ENCODE results near the gene SQOR. TPM values are rescaled to one million over a fixed set of nuclear protein-coding genes. Genes with fewer than 3 reads are reported as not detected.

Gene SQOR
- polyA plus RNA-seq, 1 donor = 51.2 TPM

DNA sequence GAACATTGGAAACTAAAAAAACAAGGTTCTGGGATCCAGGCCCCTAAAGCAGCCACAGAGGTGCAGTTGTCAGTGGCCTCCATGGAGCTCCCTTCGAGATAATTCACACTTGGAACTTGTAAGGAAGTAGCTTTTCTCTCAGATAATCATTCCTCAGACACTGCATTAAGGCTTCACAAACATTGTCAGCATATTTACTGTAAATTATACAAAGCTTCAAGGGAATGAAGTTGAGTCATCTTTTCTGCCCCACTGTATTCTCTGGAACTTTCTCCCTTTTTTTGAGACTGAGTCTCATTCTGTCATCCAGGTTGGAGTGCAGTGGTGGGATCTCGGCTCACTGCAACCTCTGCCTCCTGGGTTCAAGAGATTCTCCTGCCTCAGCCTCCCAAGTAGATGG is 40.5 kb upstream of the SQOR start:
- H3K36me3 ChIP-seq (ENCODE audit: control insufficient read depth, insufficient read depth, low read length) = peaks cover 25% of the 10 kb centered on the region
- peaks cover 3% of the 10 kb centered on the region for H3K4me1 ChIP-seq (ENCODE audit: control insufficient read depth, insufficient read depth, low read length)
- no peak overlapping the region for H3K27ac ChIP-seq (ENCODE audit: low read length)
- no peaks in the 10 kb centered on the region for H3K9me3 ChIP-seq (ENCODE audit: control insufficient read depth, low read depth, low read length)
- DNase-seq = no peak
- H3K4me3 ChIP-seq (ENCODE audit: low read length) = no peak overlapping the region
- no CpG with 5 or more reads among the region's 2 CpGs for WGBS (ENCODE audit: insufficient coverage, low lambda C conversion rate)
- no peaks in the 10 kb centered on the region for H3K27me3 ChIP-seq (ENCODE audit: control insufficient read depth, insufficient read depth, low read length)

DNA sequence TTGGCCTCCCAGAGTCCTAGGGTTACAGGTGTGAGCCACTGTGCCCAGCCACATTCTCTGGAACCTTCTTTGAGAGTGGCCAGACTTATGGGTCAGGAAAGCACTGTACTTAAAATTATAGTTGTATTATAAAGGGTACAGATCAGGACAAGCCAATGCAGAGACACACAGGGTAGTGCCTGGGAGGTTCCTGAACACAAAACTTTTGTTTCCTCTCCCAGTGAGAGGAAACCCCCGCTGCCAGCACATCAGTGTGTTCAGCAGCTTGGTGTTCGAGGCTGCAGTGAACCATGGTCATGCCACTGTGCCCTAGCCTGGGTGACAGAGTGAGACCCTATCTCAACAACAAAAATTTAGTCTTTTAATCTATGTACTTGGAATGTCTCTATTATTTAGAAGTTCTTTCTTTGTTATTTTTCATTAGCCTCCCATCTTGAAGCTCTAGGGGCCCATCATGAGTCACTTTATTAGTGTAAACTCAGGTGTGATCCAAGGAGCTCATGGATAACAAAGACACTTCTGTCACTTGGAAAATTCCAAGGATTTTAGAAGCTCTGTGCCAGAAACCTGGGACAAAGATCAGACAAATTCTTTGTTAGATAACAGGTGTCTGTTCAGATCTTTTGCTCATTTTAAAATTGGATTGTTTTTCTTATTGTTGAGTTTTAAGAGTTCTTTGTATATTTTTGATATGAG is 39.8 kb upstream of the SQOR start:
- H3K4me3 ChIP-seq (ENCODE audit: low read length) = no peak overlapping the region
- no peaks in the 10 kb centered on the region for H3K4me1 ChIP-seq (ENCODE audit: control insufficient read depth, insufficient read depth, low read length)
- no peaks in the 10 kb centered on the region for H3K9me3 ChIP-seq (ENCODE audit: control insufficient read depth, low read depth, low read length)
- no CpG with 5 or more reads among the region's 2 CpGs for WGBS (ENCODE audit: insufficient coverage, low lambda C conversion rate)
- no peak overlapping the region for H3K27ac ChIP-seq (ENCODE audit: low read length)
- H3K27me3 ChIP-seq (ENCODE audit: control insufficient read depth, insufficient read depth, low read length) = no peaks in the 10 kb centered on the region
- H3K36me3 ChIP-seq (ENCODE audit: control insufficient read depth, insufficient read depth, low read length) = peaks cover 25% of the 10 kb centered on the region
- no peak for DNase-seq

DNA sequence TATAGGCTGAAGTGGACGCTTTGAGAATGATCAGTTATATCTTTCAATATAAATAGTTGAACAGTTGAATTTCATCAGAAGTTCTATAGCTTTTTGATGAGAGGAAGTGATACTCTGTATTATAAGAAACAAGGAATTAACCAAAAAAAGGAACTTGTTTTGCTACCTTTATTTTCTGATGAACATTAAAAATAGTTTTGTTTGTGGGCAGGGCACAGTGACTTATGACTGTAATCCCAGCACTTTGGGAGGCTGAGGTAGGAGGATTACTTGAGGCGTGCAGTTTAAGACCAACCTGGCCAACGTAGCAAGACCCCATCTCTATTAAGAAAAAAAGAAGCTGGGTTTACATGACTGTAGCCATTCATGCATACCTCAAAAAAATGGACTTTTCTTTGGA is 30.9 kb upstream of the SQOR start:
- DNase-seq = no peak
- 100% methylated on average over 3 of the region's 3 CpGs for WGBS (ENCODE audit: insufficient coverage, low lambda C conversion rate)

DNA sequence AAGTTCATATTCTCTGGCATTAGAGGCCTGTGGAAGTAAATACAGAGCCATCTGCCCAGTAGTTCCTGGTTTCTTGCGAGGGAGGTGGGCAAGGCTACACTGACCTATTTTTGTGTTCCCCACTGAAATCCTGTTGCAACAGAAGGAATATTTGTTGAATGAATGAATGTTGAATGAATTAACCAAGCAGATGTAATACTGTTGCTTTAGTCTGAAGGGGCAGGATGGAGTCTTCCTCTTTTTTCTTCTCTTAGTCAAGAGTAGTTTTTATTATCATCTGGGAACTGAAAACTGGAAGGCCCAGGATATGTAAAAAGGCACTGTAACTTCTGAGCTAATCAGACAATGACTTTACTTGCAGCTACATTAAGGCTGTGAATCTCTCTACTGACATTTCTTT is 30.5 kb upstream of the SQOR start:
- no peaks in the 10 kb centered on the region for H3K4me1 ChIP-seq (ENCODE audit: control insufficient read depth, insufficient read depth, low read length)
- WGBS (ENCODE audit: insufficient coverage, low lambda C conversion rate) = no CpG with 5 or more reads among the region's 1 CpG
- H3K36me3 ChIP-seq (ENCODE audit: control insufficient read depth, insufficient read depth, low read length) = peaks cover 20% of the 10 kb centered on the region
- no peaks in the 10 kb centered on the region for H3K9me3 ChIP-seq (ENCODE audit: control insufficient read depth, low read depth, low read length)
- no peak overlapping the region for H3K4me3 ChIP-seq (ENCODE audit: low read length)
- H3K27me3 ChIP-seq (ENCODE audit: control insufficient read depth, insufficient read depth, low read length) = no peaks in the 10 kb centered on the region
- DNase-seq = no peak
- H3K27ac ChIP-seq (ENCODE audit: low read length) = no peak overlapping the region

More for the DNA sequence above, 30.9 kb upstream of the SQOR start:
- Histone ChIP-seq H3K9me3 (ENCODE audit: control insufficient read depth, low read depth, low read length) (no peaks in the 10 kb centered on the region), H3K4me1 (ENCODE audit: control insufficient read depth, insufficient read depth, low read length) (no peaks in the 10 kb centered on the region), H3K36me3 (ENCODE audit: control insufficient read depth, insufficient read depth, low read length) (peaks cover 17% of the 10 kb centered on the region), H3K27ac (ENCODE audit: low read length) (no peak overlapping the region), H3K27me3 (ENCODE audit: control insufficient read depth, insufficient read depth, low read length) (no peaks in the 10 kb centered on the region), H3K4me3 (ENCODE audit: low read length) (no peak overlapping the region)

DNA sequence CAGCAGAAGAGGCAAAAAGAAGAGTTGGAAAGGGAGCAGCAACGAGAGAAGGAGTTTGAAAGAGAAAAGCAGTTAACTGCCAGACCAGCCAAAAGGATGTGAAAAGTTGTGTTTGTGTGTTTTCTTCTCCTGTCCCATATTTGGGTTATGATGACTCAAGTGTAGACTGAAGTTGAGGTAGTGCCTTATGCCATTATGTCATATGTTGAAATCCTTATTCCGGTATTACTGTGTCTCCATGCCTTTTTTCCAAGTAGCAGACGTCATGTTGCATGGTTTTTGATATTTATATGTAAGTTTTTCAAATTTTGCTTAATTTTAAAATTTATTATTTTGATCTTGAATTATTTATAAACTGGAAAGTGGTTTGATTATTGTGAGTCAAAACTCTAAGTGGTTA is 28.4 kb upstream of the SQOR start:
- Histone ChIP-seq H3K4me3 (ENCODE audit: low read length) (no peak overlapping the region), H3K27me3 (ENCODE audit: control insufficient read depth, insufficient read depth, low read length) (no peaks in the 10 kb centered on the region), H3K4me1 (ENCODE audit: control insufficient read depth, insufficient read depth, low read length) (no peaks in the 10 kb centered on the region), H3K9me3 (ENCODE audit: control insufficient read depth, low read depth, low read length) (no peaks in the 10 kb centered on the region), H3K27ac (ENCODE audit: low read length) (no peak overlapping the region), H3K36me3 (ENCODE audit: control insufficient read depth, insufficient read depth, low read length) (peaks cover 20% of the 10 kb centered on the region)
- no peak for DNase-seq
- WGBS (ENCODE audit: insufficient coverage, low lambda C conversion rate) = 100% methylated on average over 1 of the region's 3 CpGs

DNA sequence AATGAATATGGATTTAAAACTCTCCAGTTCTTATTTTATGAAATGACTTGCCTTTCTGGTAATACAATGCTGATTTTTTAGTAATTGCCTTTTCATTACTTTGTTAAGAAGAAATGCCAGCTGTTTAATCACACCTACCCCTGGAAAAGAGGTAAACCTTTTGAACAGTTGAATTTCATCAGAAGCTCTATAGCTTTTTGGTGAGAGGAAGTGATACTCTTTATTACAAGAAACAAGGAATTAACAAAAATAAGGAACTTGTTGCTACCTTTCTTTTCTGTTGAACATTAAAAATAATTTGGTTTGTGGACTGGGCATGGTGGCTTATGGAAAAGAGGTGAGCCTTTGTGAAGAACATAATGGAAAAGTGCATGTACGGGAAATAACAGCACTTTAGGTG is 28.0 kb upstream of the SQOR start:
- peaks cover 20% of the 10 kb centered on the region for H3K36me3 ChIP-seq (ENCODE audit: control insufficient read depth, insufficient read depth, low read length)
- DNase-seq = no peak
- H3K4me1 ChIP-seq (ENCODE audit: control insufficient read depth, insufficient read depth, low read length) = no peaks in the 10 kb centered on the region
- H3K9me3 ChIP-seq (ENCODE audit: control insufficient read depth, low read depth, low read length) = no peaks in the 10 kb centered on the region
- no peak overlapping the region for H3K27ac ChIP-seq (ENCODE audit: low read length)
- no peaks in the 10 kb centered on the region for H3K27me3 ChIP-seq (ENCODE audit: control insufficient read depth, insufficient read depth, low read length)
- 100% methylated on average over 1 of the region's 1 CpG for whole genome bisulfite sequencing (ENCODE audit: insufficient coverage, low lambda C conversion rate)
- no peak overlapping the region for H3K4me3 ChIP-seq (ENCODE audit: low read length)

DNA sequence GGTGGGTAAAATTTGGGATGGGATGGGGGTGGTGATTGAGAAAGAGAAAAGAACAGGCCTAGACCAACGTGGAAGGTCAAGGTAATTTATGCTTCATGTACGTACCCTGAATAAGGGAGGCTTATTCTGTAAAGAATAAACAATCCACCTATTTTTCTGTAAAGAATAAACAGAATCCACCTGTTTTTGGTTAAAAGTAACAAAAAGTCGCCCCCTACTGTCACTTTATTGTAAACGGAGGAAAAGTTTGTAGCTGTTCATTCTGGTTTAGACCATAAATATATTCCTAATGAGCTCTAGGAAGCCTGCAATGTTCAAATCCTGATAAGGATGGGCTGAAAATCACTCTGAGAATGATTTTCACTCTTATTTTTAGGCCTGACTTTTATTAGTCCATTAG is 23.5 kb upstream of the SQOR start:
- Histone ChIP-seq H3K27ac (ENCODE audit: low read length) (no peak overlapping the region), H3K27me3 (ENCODE audit: control insufficient read depth, insufficient read depth, low read length) (no peaks in the 10 kb centered on the region)
- no CpG with 5 or more reads among the region's 4 CpGs for WGBS (ENCODE audit: insufficient coverage, low lambda C conversion rate)

DNA sequence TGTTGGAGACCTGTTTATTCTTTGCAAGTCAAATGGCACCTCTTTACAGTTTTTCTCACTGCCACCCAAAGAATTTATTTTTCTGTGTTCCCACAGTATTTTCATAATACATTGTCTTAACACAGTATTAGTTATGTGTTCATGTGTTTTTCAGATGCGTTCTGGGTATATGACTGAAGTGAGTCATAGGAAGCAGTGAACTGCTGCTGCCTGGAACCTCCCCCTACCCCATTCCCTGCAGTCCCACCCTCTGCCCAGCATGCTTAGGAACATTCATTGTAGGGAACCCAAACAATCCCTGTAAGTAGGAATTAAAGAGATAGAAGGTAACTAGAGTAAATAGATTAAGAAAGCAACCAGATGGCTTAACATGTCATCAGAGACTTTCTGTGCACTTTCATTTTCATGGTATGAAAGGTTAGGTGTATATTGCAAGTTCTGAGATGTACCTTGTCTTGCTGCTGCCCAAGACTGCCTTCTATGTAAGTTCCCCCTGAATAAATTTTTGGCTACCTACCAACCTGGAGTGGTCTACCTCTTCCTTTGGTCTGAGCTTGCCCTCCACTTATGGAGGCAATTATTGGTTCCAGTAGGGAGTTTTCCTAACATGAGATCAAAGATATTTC is 21.9 kb upstream of the SQOR start:
- Histone ChIP-seq H3K27me3 (ENCODE audit: control insufficient read depth, insufficient read depth, low read length) (no peaks in the 10 kb centered on the region), H3K27ac (ENCODE audit: low read length) (no peak overlapping the region), H3K36me3 (ENCODE audit: control insufficient read depth, insufficient read depth, low read length) (peaks cover 2% of the 10 kb centered on the region), H3K4me1 (ENCODE audit: control insufficient read depth, insufficient read depth, low read length) (no peaks in the 10 kb centered on the region), H3K9me3 (ENCODE audit: control insufficient read depth, low read depth, low read length) (no peaks in the 10 kb centered on the region), H3K4me3 (ENCODE audit: low read length) (no peak overlapping the region)
- 80% methylated on average over 1 of the region's 1 CpG for WGBS (ENCODE audit: insufficient coverage, low lambda C conversion rate)
- peak in 1 of 2 donors; percentile 21 for DNase-seq

More for the DNA sequence above, 23.5 kb upstream of the SQOR start:
- DNase-seq = no peak
- Histone ChIP-seq H3K36me3 (ENCODE audit: control insufficient read depth, insufficient read depth, low read length) (peaks cover 10% of the 10 kb centered on the region), H3K9me3 (ENCODE audit: control insufficient read depth, low read depth, low read length) (no peaks in the 10 kb centered on the region), H3K4me1 (ENCODE audit: control insufficient read depth, insufficient read depth, low read length) (no peaks in the 10 kb centered on the region), H3K4me3 (ENCODE audit: low read length) (no peak overlapping the region)

DNA sequence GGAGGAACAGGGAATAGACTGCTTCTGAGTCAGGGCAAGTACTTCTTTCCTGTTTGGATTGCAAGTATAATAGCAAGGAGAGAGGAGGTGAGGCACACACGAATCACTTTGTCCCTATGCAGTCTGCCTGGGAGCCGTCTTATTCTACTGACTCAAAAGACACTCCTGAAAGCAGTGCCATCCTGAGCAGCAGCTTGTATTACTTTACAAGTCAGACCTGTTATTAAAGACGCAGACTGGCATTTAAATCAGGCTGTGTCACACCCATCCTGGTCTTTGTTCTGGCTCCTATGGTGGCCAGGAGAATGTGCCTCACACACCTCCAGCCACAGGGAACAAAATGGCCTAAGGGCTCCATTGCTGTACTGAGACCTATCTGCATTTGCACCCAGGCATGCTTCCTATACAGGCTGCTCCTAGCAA is 17.9 kb upstream of the SQOR start:
- no peak overlapping the region for H3K27ac ChIP-seq (ENCODE audit: low read length)
- H3K4me1 ChIP-seq (ENCODE audit: control insufficient read depth, insufficient read depth, low read length) = no peaks in the 10 kb centered on the region
- H3K4me3 ChIP-seq (ENCODE audit: low read length) = no peak overlapping the region
- DNase-seq = no peak
- H3K36me3 ChIP-seq (ENCODE audit: control insufficient read depth, insufficient read depth, low read length) = no peaks in the 10 kb centered on the region
- H3K27me3 ChIP-seq (ENCODE audit: control insufficient read depth, insufficient read depth, low read length) = no peaks in the 10 kb centered on the region
- WGBS (ENCODE audit: insufficient coverage, low lambda C conversion rate) = no CpG with 5 or more reads among the region's 3 CpGs
- H3K9me3 ChIP-seq (ENCODE audit: control insufficient read depth, low read depth, low read length) = no peaks in the 10 kb centered on the region

DNA sequence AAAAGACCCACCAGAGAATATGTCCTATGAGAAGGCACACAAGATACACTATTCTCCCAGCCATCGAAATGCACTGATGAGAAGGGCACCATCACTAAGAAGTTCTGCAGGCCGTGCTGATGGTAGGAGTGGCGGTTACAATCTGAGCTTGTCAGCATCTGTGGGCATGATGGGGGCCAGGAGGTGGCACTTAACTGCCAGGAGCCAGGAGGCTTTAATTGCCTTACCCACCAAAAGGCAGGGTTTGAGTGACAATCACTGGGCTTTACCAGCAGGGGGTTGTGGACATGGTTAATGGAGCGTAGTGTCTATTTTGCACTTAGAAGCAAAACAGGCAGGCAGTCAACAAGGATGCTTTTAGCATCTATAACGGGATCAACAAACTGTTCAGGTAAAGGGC is 16.0 kb upstream of the SQOR start:
- no peak overlapping the region for H3K4me3 ChIP-seq (ENCODE audit: low read length)
- H3K27me3 ChIP-seq (ENCODE audit: control insufficient read depth, insufficient read depth, low read length) = no peaks in the 10 kb centered on the region
- no peak for DNase-seq
- H3K4me1 ChIP-seq (ENCODE audit: control insufficient read depth, insufficient read depth, low read length) = no peaks in the 10 kb centered on the region
- no peaks in the 10 kb centered on the region for H3K36me3 ChIP-seq (ENCODE audit: control insufficient read depth, insufficient read depth, low read length)
- H3K27ac ChIP-seq (ENCODE audit: low read length) = no peak overlapping the region
- H3K9me3 ChIP-seq (ENCODE audit: control insufficient read depth, low read depth, low read length) = no peaks in the 10 kb centered on the region
- no CpG with 5 or more reads among the region's 5 CpGs for WGBS (ENCODE audit: insufficient coverage, low lambda C conversion rate)

DNA sequence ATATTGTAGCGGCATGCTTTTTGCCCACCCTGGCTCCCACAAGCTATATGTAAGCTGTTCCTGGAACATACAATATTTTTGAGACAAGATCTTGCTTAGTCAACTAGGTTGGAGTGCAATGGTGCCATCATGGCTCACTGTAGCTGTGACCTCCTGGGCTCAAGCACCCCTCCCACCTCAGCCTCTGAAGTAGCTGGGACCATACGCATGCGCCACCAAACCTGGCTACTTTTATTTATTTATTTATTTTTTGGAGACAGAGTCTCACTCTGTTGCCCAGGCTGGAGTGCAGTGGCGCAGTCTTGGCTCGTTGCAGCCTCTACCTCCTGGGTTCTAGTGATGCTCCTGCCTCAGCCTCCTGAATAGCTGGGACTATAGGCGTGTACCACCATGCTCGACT is 6.7 kb upstream of the SQOR start:
- H3K4me3 ChIP-seq (ENCODE audit: low read length) = no peak overlapping the region
- H3K36me3 ChIP-seq (ENCODE audit: control insufficient read depth, insufficient read depth, low read length) = no peaks in the 10 kb centered on the region
- no peaks in the 10 kb centered on the region for H3K27me3 ChIP-seq (ENCODE audit: control insufficient read depth, insufficient read depth, low read length)
- no CpG with 5 or more reads among the region's 7 CpGs for WGBS (ENCODE audit: insufficient coverage, low lambda C conversion rate)
- H3K4me1 ChIP-seq (ENCODE audit: control insufficient read depth, insufficient read depth, low read length) = no peaks in the 10 kb centered on the region
- peaks cover 15% of the 10 kb centered on the region for H3K9me3 ChIP-seq (ENCODE audit: control insufficient read depth, low read depth, low read length)
- DNase-seq = no peak
- H3K27ac ChIP-seq (ENCODE audit: low read length) = no peak overlapping the region

Measured in large intestine (tissue), 3 donors.